T47D (cell line): ENCODE results near the gene FGGY.

ENCODE experiments used
- DNase-seq, 2 experiments: peaks; one replicate each; pipeline versions ENCODE4 v3.0.0 to v3.0.0-alpha.2; 2011 to 2012; ENCODE audit warnings: low read depth in 1 of 2, low spot score in 1 of 2
- JUND ChIP-seq: IDR thresholded peaks from 2 replicates; pipeline ENCODE4 v1.6.1; 2012; ENCODE audit warnings: low read depth
- in situ Hi-C: cut with HindIII; loops from 2 replicates; pipeline ENCODE4 v1.10.0; 2016; ENCODE audit warnings: low sequenced_read_pairs, low pct_unique_long_range_greater_than_20kb

Gene FGGY

GRCh38 chr1:59769736-59770095 is 472.8 kb downstream of the FGGY start:
- in situ Hi-C loops, result no loop called here

GRCh38 chr1:59771361-59771760 is 474.5 kb downstream of the FGGY start:
- DNase-seq, result no peak
- no peak for TF ChIP-seq JUND
- in situ Hi-C loops, result no loop called here

More at GRCh38 chr1:59769736-59770095, 472.8 kb downstream of the FGGY start:
- TF ChIP-seq JUND, result no peak
- no peak for DNase-seq

DNA sequence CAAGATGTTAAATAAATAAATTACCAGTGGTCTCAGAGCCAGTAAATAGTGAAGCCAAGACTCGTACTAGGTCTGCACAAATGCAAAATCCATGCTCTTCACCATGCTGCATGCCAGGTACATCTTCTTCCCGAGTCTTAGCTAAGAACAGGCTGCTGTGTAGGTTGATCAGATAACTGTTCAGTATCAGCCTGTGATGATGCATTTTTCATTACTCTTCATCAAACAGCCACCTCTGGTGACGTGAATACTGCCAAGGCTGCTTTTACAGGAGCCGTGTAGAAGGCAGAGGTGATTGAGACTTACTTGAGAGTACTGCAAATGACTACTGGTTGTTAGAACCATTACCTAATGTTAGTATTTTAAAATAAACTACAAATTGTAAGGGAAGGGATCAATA is 478.6 kb downstream of the FGGY start:
- TF ChIP-seq JUND, result no peak
- in situ Hi-C loops, result no loop called here
- DNase-seq, result no peak

DNA sequence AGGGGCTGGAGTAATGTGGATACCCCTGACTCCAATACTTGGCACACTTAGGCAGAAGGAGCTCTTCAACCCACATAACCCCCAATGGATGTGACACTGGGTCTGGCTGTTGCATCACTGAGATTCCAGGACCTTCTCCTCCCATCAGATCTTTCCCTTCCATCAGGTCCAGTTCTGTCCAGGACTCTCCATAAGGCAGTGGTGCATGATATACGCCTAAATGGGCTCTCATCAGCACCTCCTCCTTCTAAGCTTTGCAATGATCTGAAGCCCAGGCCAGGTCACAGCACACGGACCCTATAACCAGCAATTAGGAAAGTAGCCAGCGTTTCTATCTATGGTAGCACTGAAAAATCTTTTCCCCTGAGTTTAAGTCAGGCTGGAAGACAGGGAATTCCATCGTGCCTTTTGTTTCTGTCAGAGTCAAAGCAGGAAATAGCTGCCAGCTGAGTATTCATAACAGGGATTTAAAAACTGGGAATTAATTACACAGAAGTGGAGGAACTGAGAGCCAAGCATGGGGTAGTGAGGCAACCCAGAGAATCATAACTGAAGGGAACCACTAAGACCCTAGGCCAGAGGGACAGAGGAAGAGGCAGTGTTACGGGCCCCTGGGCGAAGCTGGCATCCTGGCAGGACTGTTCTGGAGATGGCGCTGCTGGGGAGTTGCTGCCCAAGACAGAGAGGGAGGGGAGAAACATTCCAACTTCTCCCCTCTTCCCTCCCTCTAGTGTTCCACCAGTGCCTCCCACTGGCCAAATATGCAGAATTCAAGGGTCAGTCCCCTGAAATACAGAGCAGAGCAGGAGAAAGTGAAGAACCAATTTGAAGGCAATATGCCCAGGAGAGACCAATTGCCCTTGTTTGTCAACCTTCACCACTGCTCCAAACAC is 480.3 kb downstream of the FGGY start:
- no peak for TF ChIP-seq JUND
- no peak for DNase-seq
- in situ Hi-C loops, result no loop called here

GRCh38 chr1:59779949-59780348 is 483.1 kb downstream of the FGGY start:
- no peak for DNase-seq
- in situ Hi-C loops, result no loop called here

DNA sequence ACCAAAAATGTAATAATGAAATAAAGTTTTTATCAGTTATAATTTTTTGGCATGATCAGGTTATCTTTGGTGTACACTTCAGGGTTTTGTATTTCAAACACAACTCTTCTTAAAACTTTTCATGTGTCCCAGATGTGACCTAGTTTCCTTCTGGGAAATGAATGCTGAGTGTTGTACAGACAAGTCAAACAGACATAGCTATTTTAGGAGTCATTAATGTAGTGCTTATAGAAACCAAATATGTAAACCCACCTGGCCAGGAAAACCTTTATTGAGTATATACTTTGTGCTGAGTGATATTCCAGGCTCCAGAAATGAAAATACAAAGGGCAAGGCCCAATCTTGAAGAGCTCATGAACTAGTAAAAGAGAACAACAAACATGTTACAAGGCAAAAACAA is 491.9 kb downstream of the FGGY start:
- TF ChIP-seq JUND, result no peak
- in situ Hi-C loops, result no loop called here
- no peak for DNase-seq

More at GRCh38 chr1:59779949-59780348, 483.1 kb downstream of the FGGY start:
- TF ChIP-seq JUND, result no peak

DNA sequence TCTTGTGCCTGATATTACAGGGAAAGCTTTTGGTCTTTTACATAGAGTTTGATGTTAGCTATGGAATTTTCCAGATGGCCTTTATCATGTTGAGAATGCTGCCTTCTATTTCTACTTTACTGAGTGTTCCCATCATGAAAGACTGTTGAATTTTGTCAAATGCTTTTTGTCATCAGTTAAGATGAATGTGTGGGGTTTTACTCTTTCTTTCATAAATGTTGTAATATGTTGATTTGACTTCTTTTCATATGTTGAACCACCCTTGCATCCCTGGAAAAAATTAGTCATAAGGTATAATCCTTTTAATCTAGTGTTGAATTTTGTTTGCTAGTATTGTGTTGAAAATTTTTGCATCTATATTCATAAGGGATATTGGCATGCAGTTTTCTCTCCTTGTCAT is 501.7 kb downstream of the FGGY start:
- TF ChIP-seq JUND, result no peak
- in situ Hi-C loops, result no loop called here
- DNase-seq, result no peak

GRCh38 chr1:59803458-59804038 is 506.7 kb downstream of the FGGY start:
- TF ChIP-seq JUND, result no peak
- DNase-seq, result peak in 1 of 2 experiments; percentile 19
- in situ Hi-C loops, result no loop called here

- DNase-seq, result no peak
- no peak for TF ChIP-seq JUND
- in situ Hi-C loops, result no loop called here
Observed at GRCh38 chr1:59804301-59804700, 507.4 kb downstream of the FGGY start.

DNA sequence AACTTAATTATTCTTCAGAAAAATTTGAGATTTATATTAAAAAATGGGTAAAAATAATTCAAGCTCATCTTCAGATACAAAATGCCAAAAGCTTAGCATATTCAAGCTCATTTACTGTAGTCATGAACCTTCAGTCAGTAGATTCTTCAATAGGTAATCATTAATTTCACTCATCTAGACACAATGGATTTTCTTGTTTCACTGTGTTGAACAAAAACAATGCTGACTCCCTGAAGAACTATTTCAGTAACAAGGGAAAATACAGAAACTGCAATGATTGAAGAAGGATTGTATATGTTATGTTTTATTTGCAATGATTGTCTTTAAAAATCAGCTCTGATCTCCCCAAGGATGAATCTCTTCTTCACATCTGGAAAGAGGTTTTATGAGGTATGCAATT is 508.7 kb downstream of the FGGY start:
- in situ Hi-C loops, result no loop called here
- no peak for DNase-seq

More for the DNA sequence above, 508.7 kb downstream of the FGGY start:
- TF ChIP-seq JUND, result no peak
